GM12801 (cell line): ENCODE results near the gene KSR2.

ENCODE experiments used
- TF ChIP-seq, protein P1 (sequence below): IDR thresholded peaks from one replicate; pipeline ENCODE4 v1.5.1; 2011; ENCODE audit warnings: control low read depth; ENCODE audit not compliant: insufficient read length; ENCODE audit errors: extremely low read depth

KSR2 gene

GRCh38 chr12:117749431-117749830 is 219.4 kb downstream of the KSR2 start:
- TF ChIP-seq, protein P1, sequence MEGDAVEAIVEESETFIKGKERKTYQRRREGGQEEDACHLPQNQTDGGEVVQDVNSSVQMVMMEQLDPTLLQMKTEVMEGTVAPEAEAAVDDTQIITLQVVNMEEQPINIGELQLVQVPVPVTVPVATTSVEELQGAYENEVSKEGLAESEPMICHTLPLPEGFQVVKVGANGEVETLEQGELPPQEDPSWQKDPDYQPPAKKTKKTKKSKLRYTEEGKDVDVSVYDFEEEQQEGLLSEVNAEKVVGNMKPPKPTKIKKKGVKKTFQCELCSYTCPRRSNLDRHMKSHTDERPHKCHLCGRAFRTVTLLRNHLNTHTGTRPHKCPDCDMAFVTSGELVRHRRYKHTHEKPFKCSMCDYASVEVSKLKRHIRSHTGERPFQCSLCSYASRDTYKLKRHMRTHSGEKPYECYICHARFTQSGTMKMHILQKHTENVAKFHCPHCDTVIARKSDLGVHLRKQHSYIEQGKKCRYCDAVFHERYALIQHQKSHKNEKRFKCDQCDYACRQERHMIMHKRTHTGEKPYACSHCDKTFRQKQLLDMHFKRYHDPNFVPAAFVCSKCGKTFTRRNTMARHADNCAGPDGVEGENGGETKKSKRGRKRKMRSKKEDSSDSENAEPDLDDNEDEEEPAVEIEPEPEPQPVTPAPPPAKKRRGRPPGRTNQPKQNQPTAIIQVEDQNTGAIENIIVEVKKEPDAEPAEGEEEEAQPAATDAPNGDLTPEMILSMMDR, result no peak

GRCh38 chr12:117744418-117744817 is 224.4 kb downstream of the KSR2 start:
- TF ChIP-seq, protein P1, result no peak

GRCh38 chr12:117743761-117744160 is 225.0 kb downstream of the KSR2 start:
- TF ChIP-seq, protein P1, result no peak

DNA sequence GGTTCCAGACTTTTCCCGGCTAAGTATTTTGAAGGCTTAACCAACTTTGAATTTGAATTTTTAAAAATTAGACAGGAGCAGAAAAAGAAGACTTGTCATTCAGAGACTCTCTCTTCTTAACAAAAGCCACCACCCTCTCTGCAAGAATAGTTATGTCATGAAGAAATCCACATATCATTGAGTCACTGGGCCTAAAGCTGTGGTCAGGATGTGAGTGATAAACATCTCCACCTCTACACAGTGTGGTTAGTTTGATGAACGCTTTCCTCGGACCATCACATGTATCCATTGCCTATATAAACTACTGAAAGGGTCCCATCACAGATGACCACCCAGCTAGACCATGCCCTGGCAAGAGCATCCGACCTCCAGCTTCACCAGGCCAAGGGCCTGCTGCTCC is 226.1 kb downstream of the KSR2 start:
- TF ChIP-seq, protein P1, result no peak

- TF ChIP-seq, protein P1, result no peak
Measured at GRCh38 chr12:117738233-117738632, 230.6 kb downstream of the KSR2 start.

GRCh38 chr12:117733549-117733805 is 235.3 kb downstream of the KSR2 start:
- TF ChIP-seq, protein P1, result no peak

DNA sequence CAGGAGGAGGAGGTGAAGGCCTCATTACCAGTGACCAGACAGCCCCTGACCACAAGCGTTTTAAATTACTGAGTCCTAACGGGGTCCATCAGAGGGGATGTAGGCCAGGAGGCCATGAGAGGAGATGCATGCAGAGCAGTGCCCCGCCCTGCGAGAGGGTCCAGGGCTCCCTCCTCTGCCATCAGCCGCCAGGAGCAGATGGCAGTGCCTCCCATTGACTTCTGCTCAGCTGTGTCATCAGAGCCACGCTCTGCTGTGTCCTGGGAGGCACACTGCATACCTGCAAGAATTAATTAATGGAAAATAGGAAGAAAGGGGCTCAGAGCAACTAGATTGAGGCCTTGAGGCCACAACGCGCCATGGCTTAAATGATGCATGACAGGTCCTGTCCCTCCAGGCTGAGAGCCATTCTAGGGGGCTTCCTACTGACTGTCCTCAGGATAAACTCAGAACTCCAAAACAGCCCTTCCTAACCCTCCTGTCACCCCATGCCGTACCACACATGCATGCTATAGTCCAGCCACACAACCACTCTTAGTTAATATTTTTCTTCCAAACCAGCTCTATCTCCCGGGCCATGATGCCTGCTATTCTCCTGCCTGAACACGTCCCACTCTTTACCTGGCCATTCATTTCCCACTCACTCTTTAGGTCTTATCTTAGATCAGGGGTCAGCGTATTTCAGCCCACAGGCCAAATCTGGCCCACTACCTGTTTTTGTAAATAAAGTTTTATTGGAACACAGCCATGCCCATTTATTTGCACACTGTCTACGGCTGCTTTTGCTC is 235.8 kb downstream of the KSR2 start:
- TF ChIP-seq, protein P1, result no peak
